Mesenchymal stem cell (in vitro differentiated cells and primary cell): Measurements from ENCODE around the gene GPRIN2.

Source experiments
- DNase-seq: peaks from one replicate; pipeline ENCODE4 v3.0.0-alpha.2; 2013
- H2AFZ ChIP-seq: one replicate; pipeline ENCODE4 v1.6.1; 2013; ENCODE audit warnings: low read depth, mild to moderate bottlenecking, control low read depth, inconsistent platforms, low read length, moderate library complexity
- H2AK5ac ChIP-seq: 2 replicates; pipeline ENCODE4 v1.6.1; 2013; ENCODE audit warnings: low read length, moderate library complexity, mild to moderate bottlenecking, inconsistent platforms; ENCODE audit not compliant: severe bottlenecking
- H2BK120ac ChIP-seq: one replicate; pipeline ENCODE4 v1.6.1; 2013; ENCODE audit warnings: low read depth, mild to moderate bottlenecking, inconsistent platforms, low read length, moderate library complexity
- H2BK12ac ChIP-seq, 2 experiments: one replicate each; pipeline ENCODE4 v1.6.1; 2013; ENCODE audit warnings: inconsistent platforms in 2 of 2, low read length in 2 of 2, mild to moderate bottlenecking in 2 of 2, moderate library complexity in 2 of 2, control low read depth in 1 of 2
- H2BK15ac ChIP-seq: one replicate; pipeline ENCODE4 v1.6.1; 2013; ENCODE audit warnings: mild to moderate bottlenecking, low read depth, inconsistent platforms; ENCODE audit not compliant: poor library complexity, severe bottlenecking
- H2BK5ac ChIP-seq: 2 replicates; pipeline ENCODE4 v1.6.1; 2013; ENCODE audit warnings: low read depth, mild to moderate bottlenecking, low read length, control low read depth, inconsistent platforms; ENCODE audit not compliant: poor library complexity, severe bottlenecking
- H3K14ac ChIP-seq, 2 experiments: one replicate each; pipeline ENCODE4 v1.6.1; 2013; ENCODE audit warnings: inconsistent platforms in 2 of 2, low read length in 2 of 2, control low read depth in 1 of 2, mild to moderate bottlenecking in 1 of 2, moderate library complexity in 1 of 2
- H3K18ac ChIP-seq, 2 experiments: one replicate each; pipeline ENCODE4 v1.6.1; 2013; ENCODE audit warnings: inconsistent platforms in 2 of 2, low read length in 2 of 2, control low read depth in 1 of 2, low read depth in 1 of 2, mild to moderate bottlenecking in 1 of 2
- H3K23ac ChIP-seq, 2 experiments: one replicate each; pipeline ENCODE4 v1.6.1; 2013; ENCODE audit warnings: inconsistent platforms in 2 of 2, low read length in 2 of 2, mild to moderate bottlenecking in 2 of 2, moderate library complexity in 2 of 2, control low read depth in 1 of 2
- H3K27ac ChIP-seq: 2 replicates; pipeline ENCODE4 v1.5.1; 2013; ENCODE audit warnings: mild to moderate bottlenecking, moderate library complexity, low read length, control low read depth, inconsistent platforms; ENCODE audit not compliant: poor library complexity, severe bottlenecking
- H3K27me3 ChIP-seq, 2 experiments: 2 replicates each; pipeline versions ENCODE4 v1.6.1 to v1.7.0; 2013; ENCODE audit warnings: low read length in 2 of 2, mild to moderate bottlenecking in 2 of 2, moderate library complexity in 2 of 2, control low read depth in 1 of 2, inconsistent platforms in 1 of 2; ENCODE audit not compliant: control insufficient read depth in 1 of 2, insufficient read depth in 1 of 2
- H3K36me3 ChIP-seq, 2 experiments: 2 replicates each; pipeline versions ENCODE4 v1.6.1 to v1.7.0; 2013; ENCODE audit warnings: low read length in 2 of 2, control low read depth in 1 of 2, inconsistent platforms in 1 of 2, low read depth in 1 of 2, mild to moderate bottlenecking in 1 of 2; ENCODE audit not compliant: insufficient read depth in 2 of 2, control insufficient read depth in 1 of 2
- H3K4ac ChIP-seq, 2 experiments: one replicate each; pipeline ENCODE4 v1.6.1; 2013; ENCODE audit warnings: inconsistent platforms in 2 of 2, low read length in 2 of 2, mild to moderate bottlenecking in 2 of 2, moderate library complexity in 2 of 2, control low read depth in 1 of 2, low read depth in 1 of 2
- H3K4me1 ChIP-seq: 2 replicates; pipeline ENCODE4 v1.6.1; 2013; ENCODE audit warnings: low read depth, low read length, control low read depth; ENCODE audit not compliant: control insufficient read depth, insufficient read depth
- H3K4me2 ChIP-seq: 2 replicates; pipeline ENCODE4 v1.6.1; 2013; ENCODE audit warnings: low read length, mild to moderate bottlenecking, inconsistent platforms; ENCODE audit not compliant: poor library complexity, severe bottlenecking
- H3K4me3 ChIP-seq, 2 experiments: 2 replicates each; pipeline versions ENCODE4 v1.5.1 to v1.7.0; 2013; ENCODE audit warnings: low read length in 2 of 2, mild to moderate bottlenecking in 2 of 2, control low read depth in 1 of 2, low read depth in 1 of 2; ENCODE audit not compliant: insufficient read depth in 1 of 2
- H3K79me1 ChIP-seq: replicated peaks from 2 replicates; pipeline ENCODE4 v1.6.1; 2013; ENCODE audit warnings: mild to moderate bottlenecking, control low read depth, low read length, inconsistent platforms; ENCODE audit not compliant: poor library complexity, severe bottlenecking
- H3K9ac ChIP-seq: 2 replicates; pipeline ENCODE4 v1.7.0; 2013; ENCODE audit warnings: mild to moderate bottlenecking, low read length, moderate library complexity
- H3K9me3 ChIP-seq: 2 replicates; pipeline ENCODE4 v1.7.0; 2013; ENCODE audit warnings: mild to moderate bottlenecking, low read length; ENCODE audit not compliant: control insufficient read depth
- H4K8ac ChIP-seq: one replicate; pipeline ENCODE4 v1.6.1; 2013; ENCODE audit warnings: inconsistent platforms, mild to moderate bottlenecking, low read length, moderate library complexity
- H4K91ac ChIP-seq: one replicate; pipeline ENCODE4 v1.6.1; 2013; ENCODE audit warnings: mild to moderate bottlenecking, low read length, inconsistent platforms
- WGBS: methylation state at CpG from one replicate; pipeline ENCODE4 v1.1.7; 2013; ENCODE audit warnings: mixed read lengths; 5-methylcytosine and 5-hydroxymethylcytosine counted together

The GPRIN2 gene

DNA sequence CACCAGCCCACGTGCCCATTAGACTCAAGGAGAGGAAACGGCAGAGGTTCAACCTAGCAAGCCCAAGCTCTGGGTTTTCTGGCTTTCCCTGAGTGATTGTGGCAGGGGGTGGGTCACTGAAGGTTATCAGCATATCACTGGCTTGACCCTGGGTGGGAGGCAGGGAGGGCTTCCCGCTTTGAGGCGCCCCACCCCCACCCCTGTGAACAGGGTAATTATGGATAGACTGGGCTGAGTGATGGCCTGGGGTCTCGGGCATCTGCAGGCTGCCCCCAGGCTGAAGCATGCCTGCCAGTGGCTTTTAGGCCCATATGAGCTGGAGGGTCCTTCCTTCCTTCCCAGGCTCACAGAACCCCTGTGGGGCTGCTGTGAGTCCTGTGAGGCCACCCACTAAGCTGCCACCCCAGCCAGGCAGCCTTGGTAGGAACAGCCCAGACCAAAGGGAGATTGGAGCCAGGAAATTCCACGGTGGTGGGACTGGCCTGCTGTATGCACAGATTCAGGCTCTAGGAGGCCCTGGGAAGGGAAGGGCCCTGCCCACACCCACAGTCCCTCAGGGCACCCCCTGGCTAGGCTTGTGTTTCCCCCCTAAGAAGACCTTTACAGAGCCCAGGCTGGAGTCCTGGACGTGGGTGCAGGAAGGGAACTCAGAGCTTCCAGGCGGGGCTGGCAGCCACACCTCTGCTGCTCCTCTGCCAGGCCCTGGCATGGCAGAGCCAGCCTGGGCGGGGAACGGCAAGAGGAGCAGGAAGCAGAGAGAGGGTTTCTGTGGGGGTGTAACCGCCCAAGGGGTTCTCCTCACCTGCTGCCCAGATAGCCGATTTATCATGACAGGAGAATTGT is 33.1 kb downstream of the GPRIN2 start:
- Histone ChIP-seq H3K4me3 (no peak overlapping the region), H2BK120ac (peak overlapping the region; percentile 8), H3K4me1 (peaks cover 32% of the 10 kb centered on the region), H3K14ac (peak overlapping the region in 1 of 2 experiments; percentile 10), H3K23ac (no peak overlapping the region), H2BK15ac (peak overlapping the region; percentile 38), H2AK5ac (peak overlapping the region; percentile 8), H3K79me1 (no peaks in the 10 kb centered on the region), H3K27me3 (peaks cover 0 to 54% of the 10 kb centered on the region in 2 experiments), H4K91ac (peak overlapping the region; percentile 2), H3K4ac (peak overlapping the region in 1 of 2 experiments; percentile 50), H3K27ac (no peak overlapping the region), H3K4me2 (no peak overlapping the region), H2BK5ac (no peak overlapping the region), H2AFZ (no peak overlapping the region), H3K9ac (peak overlapping the region; percentile 46), H4K8ac (peak overlapping the region; percentile 53), H3K9me3 (no peaks in the 10 kb centered on the region), H2BK12ac (no peak overlapping the region), H3K18ac (peak overlapping the region in 1 of 2 experiments; percentile 12), H3K36me3 (peaks cover 0 to 2% of the 10 kb centered on the region in 2 experiments)
- peak; percentile 26 for DNase-seq
- 71% methylated on average over 12 of the region's 12 CpGs for WGBS

DNA sequence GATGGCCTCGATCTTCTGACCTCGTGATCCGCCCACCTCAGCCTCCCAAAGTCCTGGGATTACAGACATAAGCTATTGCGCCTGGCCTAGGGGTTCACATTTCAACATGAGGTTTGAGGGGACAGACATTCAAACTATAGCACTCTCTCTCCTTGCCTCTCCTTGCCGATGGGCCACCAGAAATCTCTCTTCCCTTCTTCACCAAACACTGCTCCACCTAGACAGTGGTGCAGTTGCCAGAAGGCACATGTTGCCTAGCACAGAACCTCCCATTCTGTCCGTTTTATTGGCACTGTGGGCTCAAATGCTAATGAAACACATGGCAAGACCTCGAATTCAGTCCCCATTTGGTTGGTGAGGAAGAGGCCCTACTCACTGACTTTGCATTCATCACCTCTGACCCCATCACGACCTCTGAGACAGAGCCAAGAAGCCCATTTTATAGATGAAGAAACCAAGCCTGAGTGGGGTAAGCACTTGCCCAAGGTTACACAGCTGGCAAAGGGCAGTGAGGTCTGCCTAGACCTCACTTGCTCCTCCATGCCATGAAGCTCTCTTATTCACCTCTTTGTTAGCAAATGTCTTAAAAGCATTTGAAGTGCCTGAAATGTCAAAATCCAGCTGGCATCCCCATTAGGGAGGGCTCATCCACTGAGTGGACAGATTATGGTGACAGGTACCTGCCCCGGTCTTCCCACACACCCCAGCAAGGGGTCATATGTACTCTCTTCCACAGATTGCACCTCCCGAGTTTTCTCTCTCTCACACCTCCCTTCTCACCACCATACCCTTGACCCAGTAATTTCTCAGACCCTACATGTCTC is 34.0 kb downstream of the GPRIN2 start:
- Histone ChIP-seq H2BK120ac (no peak overlapping the region), H4K8ac (no peak overlapping the region), H3K4me1 (peaks cover 32% of the 10 kb centered on the region), H3K27ac (no peak overlapping the region), H2BK5ac (no peak overlapping the region), H3K18ac (no peak overlapping the region), H3K4me2 (no peak overlapping the region), H2AK5ac (peak overlapping the region; percentile 8), H3K4me3 (no peak overlapping the region), H3K9ac (no peak overlapping the region), H3K14ac (no peak overlapping the region), H3K23ac (no peak overlapping the region), H3K9me3 (no peaks in the 10 kb centered on the region), H2AFZ (no peak overlapping the region), H3K27me3 (peaks cover 0 to 53% of the 10 kb centered on the region in 2 experiments), H4K91ac (no peak overlapping the region), H3K79me1 (no peaks in the 10 kb centered on the region), H3K4ac (no peak overlapping the region), H3K36me3 (no peaks in the 10 kb centered on the region), H2BK12ac (no peak overlapping the region), H2BK15ac (no peak overlapping the region)
- WGBS: 86% methylated on average over 10 of the region's 10 CpGs
- no peak for DNase-seq

DNA sequence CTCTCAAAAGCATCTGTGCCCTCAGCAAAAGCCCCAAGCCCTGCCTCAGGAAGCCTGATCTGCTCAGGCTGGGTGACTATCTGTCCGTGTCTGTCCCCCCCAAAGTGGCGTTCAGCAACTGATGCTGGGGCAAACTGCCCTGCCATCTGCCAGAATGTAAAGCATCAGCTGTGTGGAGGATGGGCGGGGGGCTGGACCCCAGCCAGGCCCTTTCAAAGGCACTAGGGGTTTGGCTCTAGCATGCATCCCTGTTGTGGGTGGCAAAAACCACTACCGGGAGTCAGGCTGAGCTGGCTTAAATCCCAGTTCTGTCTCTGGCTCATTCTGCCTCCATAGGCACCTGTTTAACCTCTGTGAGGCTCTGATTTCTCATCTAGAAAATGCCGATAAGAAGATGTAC is 35.5 kb downstream of the GPRIN2 start:
- Histone ChIP-seq H2AFZ (no peak overlapping the region), H3K9ac (no peak overlapping the region), H3K79me1 (no peaks in the 10 kb centered on the region), H3K18ac (no peak overlapping the region), H3K36me3 (no peaks in the 10 kb centered on the region), H2AK5ac (no peak overlapping the region), H3K23ac (no peak overlapping the region), H2BK120ac (no peak overlapping the region), H2BK15ac (peak overlapping the region; percentile 32), H3K9me3 (no peaks in the 10 kb centered on the region), H3K14ac (no peak overlapping the region), H4K8ac (no peak overlapping the region), H3K4me1 (peaks cover 24% of the 10 kb centered on the region), H3K27ac (no peak overlapping the region), H2BK5ac (no peak overlapping the region), H3K4ac (no peak overlapping the region), H3K27me3 (peaks cover 0 to 37% of the 10 kb centered on the region in 2 experiments), H3K4me3 (no peak overlapping the region), H3K4me2 (no peak overlapping the region), H4K91ac (no peak overlapping the region), H2BK12ac (no peak overlapping the region)
- no peak for DNase-seq
- 89% methylated on average over 5 of the region's 5 CpGs for WGBS

DNA sequence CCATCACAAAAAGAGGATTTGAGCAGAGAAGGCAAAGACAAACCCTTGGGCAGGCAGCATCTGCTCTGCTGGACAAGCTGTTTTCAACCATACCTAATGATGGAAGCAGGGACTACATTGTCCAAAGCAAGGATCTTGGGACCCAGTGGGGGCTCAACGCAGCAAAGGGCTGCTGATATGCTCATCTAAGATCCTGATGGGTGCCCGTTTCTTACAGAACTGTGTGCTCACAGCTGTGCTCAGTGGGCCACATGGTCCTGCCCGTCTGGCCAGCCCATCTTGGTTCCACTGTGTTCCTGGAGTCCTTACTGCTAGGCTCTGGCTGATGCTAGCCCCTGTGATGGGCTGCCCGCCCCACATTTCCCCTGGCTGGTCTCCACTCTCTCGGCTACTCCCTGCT is 36.1 kb downstream of the GPRIN2 start:
- Histone ChIP-seq H3K9me3 (no peaks in the 10 kb centered on the region), H2BK5ac (no peak overlapping the region), H3K9ac (no peak overlapping the region), H3K4me1 (peaks cover 22% of the 10 kb centered on the region), H3K18ac (no peak overlapping the region), H3K4me3 (no peak overlapping the region), H3K27ac (no peak overlapping the region), H3K4ac (no peak overlapping the region), H2BK15ac (no peak overlapping the region), H2BK12ac (no peak overlapping the region), H4K8ac (no peak overlapping the region), H2BK120ac (no peak overlapping the region), H3K23ac (no peak overlapping the region), H2AK5ac (no peak overlapping the region), H3K36me3 (no peaks in the 10 kb centered on the region), H3K79me1 (no peaks in the 10 kb centered on the region), H3K14ac (no peak overlapping the region), H3K27me3 (peaks cover 0 to 37% of the 10 kb centered on the region in 2 experiments), H2AFZ (no peak overlapping the region), H3K4me2 (no peak overlapping the region), H4K91ac (no peak overlapping the region)
- WGBS: 82% methylated on average over 5 of the region's 5 CpGs
- no peak for DNase-seq
